NCI-H526 treated with DMSO at 0.1 percent for 48 hours (cell line): Measurements from ENCODE around the gene ALPL.
"Not testable (repeated sequence)": the region's sequence is repeated elsewhere in the genome, so short reads cannot be mapped to it uniquely, and the experiment has no call there.

Experiments used
- DNase-seq: peaks from one replicate; lab custom pipeline; 2025; lab: John Stamatoyannopoulos, UW

ALPL gene

GRCh38 chr1:21559788-21560567 lies 50.8 kb downstream of the ALPL start:
- DNase-seq, result no peak

GRCh38 chr1:21560916-21561638 lies 51.9 kb downstream of the ALPL start:
- no peak for DNase-seq

GRCh38 chr1:21562896-21563295 lies 53.7 kb downstream of the ALPL start:
- DNase-seq, result no peak

DNA sequence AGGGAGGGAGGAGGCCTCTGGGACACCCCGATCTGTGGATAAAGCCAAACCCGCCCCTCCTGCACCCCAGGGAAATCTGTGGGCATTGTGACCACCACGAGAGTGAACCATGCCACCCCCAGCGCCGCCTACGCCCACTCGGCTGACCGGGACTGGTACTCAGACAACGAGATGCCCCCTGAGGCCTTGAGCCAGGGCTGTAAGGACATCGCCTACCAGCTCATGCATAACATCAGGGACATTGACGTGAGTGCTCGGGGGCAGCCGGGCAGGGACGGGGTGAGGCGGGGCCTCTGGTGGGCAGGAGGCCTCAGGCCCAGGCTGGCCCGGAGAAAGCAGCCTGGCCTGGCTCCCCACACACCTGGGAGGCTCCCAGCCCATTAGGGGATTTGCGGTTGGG lies 54.7 kb downstream of the ALPL start:
- no peak for DNase-seq

GRCh38 chr1:21564521-21565095 lies 55.4 kb downstream of the ALPL start:
- DNase-seq, result no peak

DNA sequence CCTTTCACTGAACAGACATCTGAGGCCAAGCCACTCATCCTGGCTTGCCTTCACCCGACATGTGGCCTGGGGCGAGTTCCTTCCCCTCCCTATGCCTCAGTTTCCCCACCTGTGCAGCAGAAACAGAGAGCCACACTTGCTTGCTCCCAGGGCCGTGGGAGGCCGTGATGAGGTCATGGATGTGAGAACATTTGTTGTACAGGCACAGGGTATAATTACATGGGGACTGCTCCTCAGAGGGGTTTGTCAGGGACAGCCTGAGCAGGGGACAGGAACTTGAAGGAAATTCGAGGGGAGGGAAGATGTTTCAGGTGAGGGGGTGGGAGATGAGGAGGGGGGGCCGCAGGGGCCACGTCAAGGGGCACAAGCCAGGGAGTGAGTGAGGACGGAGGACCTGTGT lies 56.1 kb downstream of the ALPL start:
- no peak for DNase-seq

DNA sequence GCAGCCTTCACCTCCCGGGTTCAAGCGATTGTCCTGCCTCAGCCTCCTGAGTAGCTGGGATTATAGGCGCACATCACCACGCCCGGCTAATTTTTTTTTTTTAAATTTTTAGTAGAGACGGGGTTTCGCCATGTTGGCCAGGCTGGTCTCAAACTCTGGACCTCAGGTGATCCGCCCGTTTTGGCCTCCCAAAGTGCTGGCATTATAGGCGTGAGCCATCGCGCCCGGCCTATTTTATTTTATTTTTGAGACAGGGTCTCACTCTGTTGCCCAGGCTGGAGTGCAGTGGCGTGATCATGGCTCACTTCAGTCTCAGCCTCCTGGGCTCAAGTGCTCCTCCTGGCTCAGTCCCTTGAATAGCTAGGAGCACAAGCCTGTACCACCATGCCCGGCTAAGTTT lies 57.1 kb downstream of the ALPL start:
- DNase-seq, result not testable (repeated sequence)

DNA sequence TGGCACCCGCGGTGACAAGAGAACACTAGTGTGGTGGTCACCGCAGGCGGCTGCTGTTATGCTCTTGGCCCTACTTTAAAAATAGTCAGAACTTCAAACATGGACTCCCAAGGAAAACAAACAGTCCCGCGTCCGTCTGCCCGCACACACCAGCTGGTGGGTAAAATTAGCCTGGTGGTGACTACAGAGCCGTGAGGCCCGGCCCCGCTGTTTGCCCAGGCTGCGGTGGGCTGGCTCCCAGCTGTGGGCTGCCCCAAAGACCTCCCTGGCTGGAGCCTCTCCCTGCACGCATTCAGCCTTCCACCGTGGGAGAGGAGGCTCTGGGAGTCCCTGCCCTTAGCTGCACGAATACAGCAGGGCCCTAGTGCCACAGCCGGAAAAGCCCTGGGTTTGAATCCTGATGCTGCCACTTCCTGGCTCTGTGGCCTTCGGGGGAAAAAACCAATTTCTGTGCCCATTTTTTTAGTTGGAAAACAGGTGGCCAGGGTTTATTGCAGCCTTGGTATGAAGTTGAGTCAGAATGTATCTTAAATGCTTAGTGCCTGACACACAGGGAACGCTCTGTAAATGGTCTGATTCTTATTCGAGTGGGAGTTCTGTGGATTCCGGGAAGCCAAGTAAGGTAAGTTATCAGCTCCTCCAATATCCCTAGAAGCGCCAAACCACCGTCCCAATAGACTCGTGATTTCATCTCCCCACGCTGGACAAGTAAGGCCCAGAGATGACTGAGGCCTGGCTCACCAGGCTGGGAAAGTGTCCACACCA lies 58.2 kb downstream of the ALPL start:
- DNase-seq, result no peak

- DNase-seq, result no peak
Observed at GRCh38 chr1:21568006-21568746, 59.0 kb downstream of the ALPL start.

DNA sequence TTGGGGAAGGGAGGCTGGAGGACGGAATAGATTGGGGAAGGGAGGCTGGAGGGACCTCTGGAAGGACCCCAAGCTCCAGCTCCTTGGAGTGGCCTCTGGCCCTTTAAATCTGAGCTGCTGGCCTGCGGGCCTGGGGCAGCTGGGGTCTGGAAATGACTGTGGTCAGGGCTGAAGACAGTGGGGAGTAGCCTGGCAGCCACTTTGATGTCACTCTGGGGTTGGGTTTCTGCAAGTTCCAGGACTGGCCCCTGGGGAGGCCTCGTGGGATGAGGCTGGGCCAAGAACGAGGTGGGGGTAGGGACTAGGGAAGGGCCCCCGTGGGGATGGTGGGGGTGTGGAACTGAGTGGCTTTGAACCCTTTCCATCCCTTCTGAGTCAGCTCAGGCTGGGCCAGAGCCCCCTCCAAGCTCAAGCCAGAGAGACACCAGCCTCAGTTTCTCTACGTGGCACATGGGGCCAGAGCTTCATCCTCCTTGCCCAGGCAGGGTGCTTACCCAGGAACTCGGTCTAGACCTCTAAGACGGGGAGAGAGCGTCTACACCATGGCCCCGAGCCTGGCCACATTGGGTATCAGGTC lies 59.7 kb downstream of the ALPL start:
- no peak for DNase-seq

GRCh38 chr1:21569820-21570527 lies 60.8 kb downstream of the ALPL start:
- no peak for DNase-seq

DNA sequence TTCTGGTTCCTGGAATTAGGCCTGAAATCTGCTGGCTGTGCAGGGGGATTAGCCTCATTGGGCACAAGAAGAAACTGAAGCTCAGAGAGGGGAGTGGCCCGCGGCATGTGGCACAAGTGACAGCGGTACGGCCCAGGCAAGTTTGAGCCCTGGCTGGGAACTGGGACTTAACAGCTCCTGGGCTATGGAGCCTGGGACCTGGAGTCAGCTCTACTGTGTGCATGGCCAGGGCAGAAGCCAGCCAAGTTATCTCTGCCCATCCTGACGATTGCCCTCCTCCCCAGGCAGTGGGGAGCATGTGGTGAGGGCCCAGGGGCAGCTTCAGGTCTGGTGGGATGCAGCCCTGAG lies 61.3 kb downstream of the ALPL start:
- no peak for DNase-seq

DNA sequence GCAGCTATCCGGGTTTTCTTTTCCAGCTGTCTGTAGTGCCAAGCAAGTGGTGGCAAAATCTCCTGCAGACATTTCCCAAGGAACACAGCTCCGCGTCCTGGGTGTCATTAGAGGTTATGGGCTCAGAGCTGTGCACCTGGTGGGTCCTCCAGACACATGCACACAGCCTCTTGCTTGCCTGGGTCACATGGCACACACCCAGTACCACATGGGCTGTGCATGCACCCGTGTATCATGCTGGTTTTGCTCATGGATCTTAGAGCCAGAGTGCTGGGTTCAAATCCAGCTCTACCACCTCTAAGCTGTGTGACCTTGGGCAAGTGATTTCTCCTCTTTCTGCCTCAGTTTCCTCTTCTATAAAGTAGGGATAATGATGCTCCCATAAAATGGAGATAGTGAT lies 61.7 kb downstream of the ALPL start:
- DNase-seq, result no peak

DNA sequence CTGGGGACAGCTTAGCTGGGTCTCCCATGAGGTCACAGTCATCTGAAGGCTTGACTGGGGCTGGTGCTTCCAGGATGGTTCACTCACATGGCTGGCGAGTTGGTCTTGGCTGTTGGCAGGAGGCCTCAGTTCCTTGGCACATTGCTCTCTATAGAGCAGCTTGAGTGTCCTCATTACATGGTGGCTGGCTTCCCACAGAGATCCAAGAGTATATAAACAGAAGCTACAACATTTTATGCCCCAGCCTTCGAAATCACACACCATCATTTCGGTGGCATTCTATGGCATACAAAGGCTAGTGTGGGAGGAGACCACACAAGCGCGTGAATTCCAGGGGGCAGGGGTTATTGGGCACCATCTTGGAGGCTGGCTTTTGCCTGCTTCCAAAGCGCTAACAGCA lies 63.0 kb downstream of the ALPL start:
- no peak for DNase-seq

DNA sequence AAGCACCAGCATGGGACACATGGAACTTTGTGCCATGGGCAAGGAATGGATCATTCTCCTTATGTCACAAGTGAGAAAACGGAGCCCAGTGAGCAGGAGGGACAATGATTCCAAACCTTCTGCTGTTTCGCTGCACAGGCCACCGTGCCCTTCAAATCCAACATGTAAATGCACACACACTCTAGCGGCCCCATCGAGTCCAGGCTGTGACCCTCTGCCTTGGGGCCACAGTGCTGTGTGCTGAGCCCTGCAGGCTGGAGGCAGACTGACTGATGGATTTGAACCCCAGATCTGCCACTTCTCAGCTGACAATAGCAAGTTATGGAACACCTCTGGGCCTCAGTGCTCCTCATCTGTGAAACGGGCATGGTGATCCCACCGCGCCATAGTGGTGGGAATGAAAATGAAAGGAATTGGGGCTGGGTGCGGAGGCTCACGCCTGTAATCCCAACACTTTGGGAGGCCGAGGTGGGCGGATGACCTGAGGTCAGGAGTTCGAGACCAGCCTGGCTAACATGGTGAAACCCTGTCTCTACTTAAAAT lies 63.6 kb downstream of the ALPL start:
- no peak for DNase-seq

GRCh38 chr1:21573475-21573874 lies 64.3 kb downstream of the ALPL start:
- no peak for DNase-seq

GRCh38 chr1:21573971-21574465 lies 64.8 kb downstream of the ALPL start:
- peak; percentile 31 for DNase-seq

DNA sequence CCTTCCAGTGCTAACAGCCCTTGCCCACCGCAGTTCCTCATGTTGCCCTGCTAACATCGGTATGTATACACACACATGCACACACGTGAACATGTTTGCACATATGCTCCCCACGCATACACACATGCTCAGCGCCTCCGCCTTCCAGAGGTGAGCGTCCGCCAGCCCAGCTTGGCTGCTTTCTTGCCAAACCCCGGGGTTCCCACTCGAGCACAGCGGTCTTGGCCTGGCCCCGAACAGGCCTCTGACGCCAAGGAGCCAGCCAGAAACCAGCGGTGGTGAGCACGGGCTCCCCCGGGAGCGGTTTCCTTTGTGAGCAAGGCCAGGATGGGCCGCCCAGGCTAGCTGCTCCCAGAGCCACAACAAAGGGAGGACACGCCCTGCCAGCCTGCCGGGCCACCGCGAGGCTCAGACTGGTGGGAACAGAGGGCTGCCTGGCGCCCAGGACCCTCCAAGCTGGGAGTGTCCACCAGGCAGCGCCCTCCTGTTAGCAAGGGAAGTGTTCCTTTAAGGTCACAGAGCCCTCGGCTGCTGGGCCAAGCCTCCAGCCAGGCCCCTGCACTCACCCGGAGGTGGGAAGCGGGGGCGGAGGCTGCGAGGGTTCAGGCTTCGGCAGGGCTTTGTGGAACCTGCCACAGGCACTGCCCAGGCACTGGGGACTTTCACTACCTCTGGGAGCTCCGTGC lies 65.4 kb downstream of the ALPL start:
- no peak for DNase-seq

DNA sequence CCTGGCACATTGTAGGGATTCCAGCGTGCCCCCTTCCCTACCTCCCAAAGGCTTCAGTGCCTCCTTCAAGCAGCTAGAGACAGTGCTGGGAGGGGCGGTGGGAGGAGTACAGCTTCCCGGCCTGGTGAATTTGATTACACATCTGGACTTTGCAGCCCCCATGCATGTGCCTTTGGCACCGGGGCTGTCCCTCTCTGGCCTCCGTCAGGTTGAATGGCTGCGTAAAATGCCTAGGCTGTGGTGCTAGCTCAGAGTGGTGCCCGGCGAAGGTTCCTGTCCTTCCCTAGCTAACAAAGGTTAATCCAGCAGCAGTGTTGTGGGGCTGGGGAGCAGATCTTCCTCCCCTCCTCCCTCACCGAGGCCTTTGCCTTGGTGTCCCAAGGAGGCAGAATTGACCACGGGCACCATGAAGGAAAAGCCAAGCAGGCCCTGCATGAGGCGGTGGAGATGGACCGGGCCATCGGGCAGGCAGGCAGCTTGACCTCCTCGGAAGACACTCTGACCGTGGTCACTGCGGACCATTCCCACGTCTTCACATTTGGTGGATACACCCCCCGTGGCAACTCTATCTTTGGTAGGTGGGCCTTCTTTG lies 66.2 kb downstream of the ALPL start:
- DNase-seq, result no peak
